HG02623 (cell line): Measurements from ENCODE around the gene USP47.

Source experiments
- ATAC-seq: cut with Tn5 transposase; IDR thresholded peaks from one replicate; pipeline ENCODE4 v1.9.1; 2021; ENCODE audit warnings: moderate library complexity; ENCODE audit not compliant: unreplicated experiment

The USP47 gene

DNA sequence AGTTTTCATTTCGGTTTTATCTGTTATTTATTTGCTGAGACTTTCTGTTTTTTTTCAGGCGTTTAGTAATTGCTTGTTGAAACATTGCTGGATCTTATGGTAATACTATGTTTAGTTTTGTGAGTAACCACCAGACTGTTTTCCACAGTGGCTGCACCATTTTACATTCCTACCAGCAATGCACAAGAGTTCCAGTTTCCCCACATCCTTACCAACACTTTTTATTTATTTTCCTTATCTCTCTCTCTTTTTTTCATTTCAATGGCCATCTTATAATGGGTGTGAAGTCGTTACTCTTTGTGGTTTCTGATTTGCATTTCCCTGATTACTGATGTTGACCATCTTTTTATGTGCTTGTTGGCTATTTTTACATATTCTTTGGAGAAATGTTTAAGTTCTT lies 23.7 kb downstream of the USP47 start:
- ATAC-seq = no peak

DNA sequence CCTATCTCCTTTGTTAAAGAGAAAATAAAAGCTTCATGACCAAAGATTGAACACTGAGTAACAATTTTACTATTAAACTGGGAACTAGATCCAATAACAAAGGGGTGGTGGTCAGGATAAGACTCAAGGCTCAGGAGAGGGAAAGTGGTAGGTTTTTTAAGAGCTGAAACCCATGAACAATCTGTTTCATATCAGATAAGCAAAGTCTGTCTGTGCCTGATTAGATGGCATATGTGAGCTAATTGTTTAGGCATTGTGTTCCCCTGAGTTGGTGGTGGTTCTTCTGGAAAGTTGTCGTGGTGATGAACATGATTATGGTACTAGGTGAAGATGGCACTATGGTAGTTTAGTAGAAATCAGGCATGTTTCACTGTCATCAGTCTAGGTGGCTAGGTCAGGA lies 24.4 kb downstream of the USP47 start:
- ATAC-seq = no peak

DNA sequence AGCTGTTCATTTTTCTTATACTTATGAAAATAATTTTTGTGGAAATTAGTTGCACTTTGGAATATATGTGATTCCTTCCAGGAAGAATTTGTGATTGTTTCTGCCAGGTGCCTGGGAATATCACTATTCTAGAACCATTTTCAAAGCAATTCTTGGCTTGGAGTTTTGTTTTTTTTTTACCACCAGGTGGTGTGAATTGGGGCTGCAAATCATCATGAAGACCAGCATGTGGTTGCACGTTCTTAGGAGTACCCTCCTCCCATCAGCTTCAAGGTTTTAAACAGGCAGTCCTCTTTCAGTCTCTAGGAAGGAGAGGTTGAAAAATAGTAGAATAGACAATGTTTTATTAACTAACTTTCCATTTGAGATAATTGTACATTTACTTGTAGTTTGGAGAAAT lies 25.9 kb downstream of the USP47 start:
- no peak for ATAC-seq

DNA sequence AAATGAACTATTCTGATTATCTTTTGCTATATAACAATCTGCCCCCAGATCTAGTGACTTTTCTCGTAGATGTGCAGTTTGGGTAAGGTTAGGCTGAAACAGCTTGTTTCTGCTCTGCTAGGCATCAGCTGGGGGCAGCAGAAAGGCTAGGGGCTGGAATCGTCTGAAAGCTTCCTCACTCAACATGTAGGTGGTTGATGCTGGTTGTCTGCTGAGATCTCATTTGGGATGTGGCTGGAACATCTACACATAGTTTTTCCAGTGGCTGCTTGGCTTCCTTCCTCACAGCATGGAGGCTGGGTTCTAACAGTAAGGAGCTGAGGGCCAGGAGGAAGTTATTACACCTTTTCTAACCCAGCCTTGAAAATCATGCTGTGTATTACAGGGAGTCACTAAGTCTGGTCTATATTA lies 30.2 kb downstream of the USP47 start:
- ATAC-seq = no peak

DNA sequence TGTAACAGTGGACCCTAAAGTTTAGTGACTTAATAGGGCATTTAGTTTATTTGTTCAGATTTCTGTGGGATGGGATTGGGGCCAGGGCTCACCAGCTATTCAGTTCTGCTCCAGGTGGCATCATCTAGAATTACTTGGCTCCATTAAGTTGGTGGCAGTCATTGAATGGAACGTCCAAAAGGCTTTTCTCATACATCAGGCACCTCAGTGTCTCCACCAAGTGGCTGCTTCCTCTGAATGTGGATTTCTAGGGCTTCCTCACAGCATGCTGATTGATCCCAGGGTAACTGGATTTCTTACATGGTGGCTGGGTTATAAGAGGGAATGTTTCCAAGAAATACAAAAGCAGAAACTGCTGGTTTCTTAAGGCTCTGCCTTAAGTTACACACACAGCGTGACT lies 34.7 kb downstream of the USP47 start:
- ATAC-seq = no peak

DNA sequence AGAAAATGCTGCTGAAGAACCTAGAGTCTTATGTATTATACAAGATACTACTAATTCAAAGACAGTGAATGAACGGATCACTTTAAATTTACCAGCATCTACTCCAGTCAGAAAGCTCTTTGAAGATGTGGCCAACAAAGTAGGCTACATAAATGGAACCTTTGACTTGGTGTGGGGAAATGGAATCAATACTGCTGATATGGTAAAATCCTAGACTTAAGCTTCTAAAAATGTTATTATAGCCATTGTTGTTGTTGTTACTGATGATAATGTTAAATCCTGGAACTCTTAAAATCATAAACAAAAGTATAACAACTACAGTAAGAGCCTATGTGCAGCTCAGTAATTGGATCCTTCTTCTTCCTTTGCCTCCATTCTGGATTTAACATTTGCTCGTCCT lies 38.4 kb downstream of the USP47 start:
- ATAC-seq = no peak

DNA sequence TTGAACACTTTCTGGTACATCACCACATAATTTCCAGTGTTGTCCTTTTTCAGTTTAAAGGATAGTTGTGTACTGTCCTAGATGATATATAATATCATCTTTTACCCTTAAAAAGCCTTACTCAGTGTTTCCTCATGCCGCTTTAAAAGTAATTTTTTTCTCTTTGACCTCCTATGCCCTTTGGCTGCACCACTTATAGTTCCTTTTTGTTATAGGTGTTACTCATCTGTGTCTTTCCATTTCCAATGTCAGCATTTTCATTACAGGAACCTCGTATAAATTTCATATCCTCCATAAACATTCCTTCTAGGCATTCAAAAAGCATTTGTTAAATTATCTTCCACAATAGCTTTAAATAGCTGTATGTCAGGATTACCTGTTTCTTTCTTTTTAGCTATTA lies 40.8 kb downstream of the USP47 start:
- no peak for ATAC-seq

DNA sequence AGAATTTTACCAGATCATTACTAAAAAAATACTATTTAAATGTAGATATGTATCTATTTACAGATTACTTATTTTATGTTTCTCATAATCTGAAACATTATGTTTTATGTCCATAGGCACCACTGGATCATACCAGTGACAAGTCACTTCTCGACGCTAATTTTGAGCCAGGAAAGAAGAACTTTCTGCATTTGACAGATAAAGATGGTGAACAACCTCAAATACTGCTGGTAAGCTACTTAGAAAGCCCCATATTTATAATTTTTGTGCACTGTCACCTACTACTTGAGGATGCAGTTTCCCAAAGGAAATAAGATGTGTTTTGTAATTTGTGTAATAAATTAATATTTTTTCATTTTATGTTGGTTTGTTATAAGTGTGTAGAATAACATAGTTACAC lies 42.6 kb downstream of the USP47 start:
- ATAC-seq = no peak

DNA sequence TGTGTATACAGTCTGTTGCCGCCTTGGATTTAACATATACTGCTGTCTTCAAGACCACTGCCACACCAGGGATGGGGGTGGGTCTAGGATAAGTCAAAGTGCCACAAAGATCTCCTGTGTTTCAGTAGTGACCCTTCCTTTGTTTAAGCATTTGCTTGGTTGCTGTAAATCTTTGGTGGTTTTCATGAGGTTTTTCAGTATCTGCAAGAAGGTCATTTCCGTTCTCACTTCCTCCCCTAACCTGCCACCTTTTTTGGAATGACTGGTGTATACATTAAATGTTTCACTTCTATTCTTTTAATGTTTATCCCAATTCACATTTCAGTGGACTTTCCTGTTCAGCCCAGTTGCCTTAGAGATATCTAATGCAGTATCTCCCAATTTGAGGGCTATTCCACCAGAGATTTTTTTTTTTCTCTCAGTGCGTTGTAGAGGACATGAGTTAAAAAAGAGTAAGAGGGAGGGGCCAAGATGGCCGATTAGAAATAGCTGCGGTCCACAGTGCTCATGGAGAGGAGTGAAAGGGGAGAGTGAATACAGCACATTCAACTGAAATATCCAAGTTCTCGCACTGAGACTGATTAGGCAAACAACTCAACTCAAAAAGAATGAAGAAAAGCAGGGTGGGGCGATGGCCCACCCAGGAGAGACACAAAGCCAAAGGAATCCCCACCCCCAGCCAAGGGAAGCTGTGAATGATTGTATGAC lies 43.2 kb downstream of the USP47 start:
- ATAC-seq = peak; percentile 78

DNA sequence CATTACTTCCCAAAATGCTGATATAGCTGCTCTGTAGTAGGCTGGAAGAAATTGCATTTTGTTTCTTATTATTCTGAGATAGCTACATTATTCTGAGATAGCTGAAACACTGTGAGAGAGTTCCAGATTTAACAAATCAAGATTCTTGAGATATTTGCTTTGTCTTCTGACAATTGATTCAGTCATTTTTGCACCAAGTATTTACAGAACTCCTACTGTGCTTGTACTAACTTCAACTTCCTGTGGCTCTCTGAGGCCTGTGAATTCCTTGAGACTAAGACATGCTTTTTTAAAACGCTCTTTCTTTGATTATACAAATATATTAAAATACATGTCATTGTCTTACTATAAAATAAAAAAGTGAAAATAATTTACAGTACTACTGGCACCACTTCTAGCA lies 52.7 kb downstream of the USP47 start:
- ATAC-seq = no peak

DNA sequence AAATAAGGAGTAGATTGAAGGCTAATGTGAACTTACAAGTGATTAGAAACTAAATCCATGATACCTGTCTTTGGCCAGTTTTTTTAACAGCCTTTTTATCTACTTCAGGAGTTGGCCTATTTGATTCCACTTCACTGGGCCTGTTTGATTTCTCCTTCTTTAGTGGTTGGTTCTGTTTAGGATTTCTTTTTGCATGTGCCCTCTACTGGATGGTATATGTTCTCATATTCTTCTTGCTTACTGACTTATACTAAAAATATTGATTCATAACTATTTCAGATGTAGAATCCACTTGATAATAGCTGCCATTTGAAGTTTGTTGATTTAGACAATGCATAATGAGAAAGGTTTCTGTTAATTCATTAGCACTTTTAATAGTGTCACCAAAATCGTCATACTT lies 53.9 kb downstream of the USP47 start:
- ATAC-seq = no peak

DNA sequence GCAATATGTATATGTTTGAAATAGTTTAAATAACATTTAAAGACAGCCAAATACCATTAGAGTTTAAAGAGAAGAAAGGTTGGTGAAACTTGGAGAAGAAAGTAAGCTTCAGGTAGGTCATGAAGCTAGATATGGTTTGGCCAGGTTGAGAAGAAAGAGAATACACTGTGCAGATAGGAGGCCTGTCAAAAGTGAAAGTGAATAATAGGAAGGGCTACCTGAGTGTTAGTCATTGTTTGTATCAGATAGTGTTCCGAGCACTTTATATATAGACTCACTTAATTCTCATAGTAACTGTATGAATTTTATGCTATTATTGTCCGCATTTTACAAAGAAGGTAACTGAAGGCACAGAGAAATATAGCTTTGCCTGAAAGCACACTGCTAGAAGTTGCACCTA lies 56.9 kb downstream of the USP47 start:
- no peak for ATAC-seq

DNA sequence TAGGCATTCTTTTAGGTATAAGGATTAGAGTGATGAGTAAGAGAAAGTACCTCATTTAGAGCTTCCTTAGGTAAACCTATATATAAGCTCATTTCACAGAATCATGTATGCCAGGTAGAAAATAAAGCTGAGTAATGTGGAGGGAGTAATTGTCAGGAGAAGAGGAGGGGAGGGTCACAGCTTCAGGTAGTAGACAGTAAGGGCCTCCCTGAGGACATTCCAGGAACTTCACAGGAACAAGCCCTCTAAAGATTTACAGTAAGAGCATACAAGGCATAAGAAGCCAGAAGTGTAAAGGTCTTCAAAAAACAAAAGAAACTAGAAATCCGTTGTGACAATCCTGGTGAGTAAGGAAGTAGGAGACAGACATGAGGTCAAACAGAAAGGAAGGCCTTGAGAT lies 57.6 kb downstream of the USP47 start:
- ATAC-seq = no peak

DNA sequence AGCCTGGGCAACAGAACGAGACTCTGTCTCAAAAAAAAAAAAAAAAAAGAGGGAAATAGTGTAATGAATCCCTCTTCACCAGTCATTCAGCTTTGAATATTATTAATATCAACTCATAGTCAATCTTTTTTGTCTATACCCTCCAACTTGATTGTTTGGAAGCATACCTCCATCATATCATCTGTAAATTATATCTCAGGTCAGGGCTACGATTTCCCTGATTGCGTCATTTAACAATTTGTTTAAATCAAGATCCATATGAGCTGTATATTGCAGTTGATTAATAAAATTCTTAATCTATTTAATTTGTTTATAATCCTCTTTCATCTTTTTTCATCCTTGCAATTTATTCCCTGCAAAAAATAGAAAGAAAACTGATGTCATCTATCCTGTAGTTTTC lies 60.2 kb downstream of the USP47 start:
- ATAC-seq = no peak

DNA sequence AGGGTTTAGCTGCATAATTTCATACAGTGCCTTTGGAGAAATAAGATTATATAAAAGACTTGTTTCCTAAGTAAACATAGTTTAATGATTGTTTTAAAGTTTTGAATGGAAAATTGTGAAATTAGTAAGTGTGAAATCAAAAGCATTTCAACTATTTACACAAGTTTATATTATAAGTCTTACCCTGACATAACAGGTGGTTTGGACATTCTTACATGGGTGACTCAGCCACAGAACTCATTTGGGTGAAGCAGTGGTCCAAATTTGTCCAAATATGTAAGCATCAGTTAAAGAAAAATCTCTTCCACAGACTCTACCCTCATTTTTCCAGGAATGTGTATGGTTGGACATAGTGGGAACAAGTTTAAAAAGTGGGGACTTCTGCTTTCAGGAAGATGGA lies 68.0 kb downstream of the USP47 start:
- ATAC-seq = no peak

DNA sequence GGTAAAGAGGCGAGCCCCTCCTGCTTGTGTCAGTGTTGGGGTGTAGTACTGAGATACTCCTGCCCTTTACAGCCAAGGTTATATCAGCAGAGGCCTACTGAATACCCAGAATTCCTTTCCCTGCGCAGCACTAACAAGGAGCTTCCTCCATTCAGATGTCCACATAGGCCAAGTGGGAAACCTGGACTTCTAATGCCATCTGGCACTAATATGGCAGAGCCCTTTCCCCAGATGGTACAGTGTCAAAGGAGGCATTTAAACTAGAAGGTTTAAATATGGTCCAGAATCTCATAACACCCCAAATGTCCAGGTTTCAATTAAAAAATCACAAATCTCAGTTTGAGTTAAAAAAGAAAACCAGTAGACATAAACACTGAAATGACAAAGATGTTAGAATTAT lies 68.8 kb downstream of the USP47 start:
- ATAC-seq = no peak

DNA sequence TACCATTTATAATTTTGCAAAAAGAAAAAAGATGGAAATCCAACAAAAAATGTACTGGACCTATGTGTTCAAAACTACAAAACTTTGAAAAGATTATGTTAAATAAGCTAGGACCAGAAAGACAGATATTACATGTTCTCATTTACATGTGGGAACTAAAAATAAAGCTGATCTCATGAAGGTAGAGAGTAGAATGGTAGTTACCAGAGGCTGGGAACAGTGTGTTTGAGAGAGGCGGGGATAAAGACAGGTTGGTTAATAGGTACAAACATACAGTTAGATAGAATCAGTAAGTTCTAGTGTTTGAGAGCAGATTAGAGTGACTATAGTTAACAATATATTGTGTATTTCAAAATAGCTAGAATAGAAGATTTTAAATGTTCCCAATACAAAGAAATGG lies 71.6 kb downstream of the USP47 start:
- ATAC-seq = no peak

DNA sequence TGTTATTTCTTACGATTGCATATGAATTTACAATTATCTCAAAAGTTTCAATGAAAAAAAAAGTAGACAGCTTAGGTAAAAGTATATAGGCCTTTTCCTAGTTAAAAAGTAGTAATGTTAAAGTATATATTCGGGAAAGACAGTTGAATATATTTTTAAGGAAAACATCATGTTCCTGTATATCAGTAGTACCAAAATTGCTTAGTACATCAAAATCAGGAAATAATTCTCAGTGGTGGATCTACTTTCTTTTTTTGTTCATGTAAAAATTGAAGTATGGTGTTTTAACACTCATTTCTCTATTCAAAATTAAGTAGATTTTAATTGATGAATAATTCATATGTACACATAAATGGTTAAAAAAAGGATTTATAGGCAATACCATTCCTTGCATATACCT lies 73.9 kb downstream of the USP47 start:
- no peak for ATAC-seq

DNA sequence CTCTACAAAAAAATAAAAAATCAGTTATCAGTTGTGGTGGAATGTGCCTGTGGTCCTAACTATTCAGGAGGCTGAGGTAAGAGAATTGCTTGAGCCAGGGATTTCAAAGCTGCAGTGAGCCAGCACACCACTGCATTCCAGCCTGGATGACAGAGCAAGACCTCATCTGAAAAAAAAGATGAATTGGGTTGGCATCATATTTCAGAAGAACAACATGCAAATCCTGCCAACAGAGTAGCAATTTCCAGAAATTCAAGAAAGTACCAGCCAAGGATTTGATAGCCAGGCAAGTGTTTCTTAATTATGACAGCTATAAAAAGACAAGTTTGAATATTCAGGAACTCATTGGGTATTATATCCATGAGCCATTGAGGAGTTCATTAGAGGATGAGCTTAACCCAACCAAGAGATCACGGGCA lies 75.2 kb downstream of the USP47 start:
- no peak for ATAC-seq

DNA sequence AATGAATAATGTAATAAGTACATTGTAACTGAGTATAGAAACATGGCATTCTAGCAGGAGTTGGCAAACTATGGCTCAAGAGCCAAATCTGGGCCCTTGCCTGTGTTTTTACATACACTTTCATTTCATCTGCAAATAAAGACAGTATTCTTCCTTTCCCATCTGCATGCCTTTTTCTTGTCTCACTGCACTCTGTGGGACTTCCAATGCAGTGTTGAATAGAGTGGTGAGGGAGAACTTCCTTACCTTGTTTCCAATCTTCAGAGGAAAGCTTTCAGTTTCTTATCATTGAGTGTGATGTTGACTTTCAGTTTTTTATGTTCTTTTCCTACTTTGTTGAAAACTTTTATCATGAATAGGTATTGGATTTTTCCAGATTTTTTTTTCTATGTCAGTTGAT lies 82.1 kb downstream of the USP47 start:
- no peak for ATAC-seq

DNA sequence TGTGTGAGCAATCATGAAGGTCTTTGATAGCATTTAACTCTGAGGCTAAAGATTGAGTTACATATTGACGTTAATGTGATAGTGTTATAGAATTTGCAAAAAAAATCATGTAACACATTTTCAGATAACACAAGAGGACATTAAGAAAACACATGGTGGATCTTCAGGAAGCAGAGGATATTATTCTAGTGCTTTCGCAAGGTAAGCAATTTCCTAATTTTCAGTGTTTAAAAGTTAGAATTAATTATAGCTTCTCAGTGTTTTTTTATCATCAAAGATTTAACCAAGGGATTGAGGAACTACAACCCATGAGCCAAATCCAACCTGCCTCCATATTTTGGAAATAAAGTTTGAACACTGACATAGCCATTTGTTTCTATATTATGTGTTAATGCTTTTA lies 88.1 kb downstream of the USP47 start:
- ATAC-seq = no peak

DNA sequence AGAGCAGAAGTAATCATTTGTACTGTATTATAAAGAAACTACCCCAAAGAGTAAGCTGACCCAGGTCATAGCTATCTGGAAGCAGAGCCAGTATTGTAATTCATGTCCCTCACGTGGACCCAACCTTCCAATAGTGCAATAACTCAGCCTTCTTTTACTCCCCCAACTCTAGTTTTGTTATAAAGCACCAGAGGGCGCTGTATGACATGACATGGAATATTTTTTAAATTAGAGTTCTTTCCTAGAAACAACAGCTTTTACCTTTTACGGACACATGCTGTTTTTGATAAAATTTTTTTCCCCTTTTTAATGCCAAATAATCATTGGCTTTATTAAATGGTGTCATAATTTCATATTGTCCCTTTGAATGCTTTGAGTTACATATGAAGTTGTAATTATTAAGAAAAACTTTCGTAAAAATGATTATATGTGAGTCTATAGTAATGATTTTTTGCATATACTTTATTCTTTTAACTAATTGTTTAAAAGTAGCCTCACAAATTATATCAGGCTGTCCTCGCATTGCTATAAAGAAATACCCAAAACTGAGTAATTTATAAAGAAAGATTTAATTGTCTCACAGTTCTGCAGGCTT lies 89.8 kb downstream of the USP47 start:
- no peak for ATAC-seq

DNA sequence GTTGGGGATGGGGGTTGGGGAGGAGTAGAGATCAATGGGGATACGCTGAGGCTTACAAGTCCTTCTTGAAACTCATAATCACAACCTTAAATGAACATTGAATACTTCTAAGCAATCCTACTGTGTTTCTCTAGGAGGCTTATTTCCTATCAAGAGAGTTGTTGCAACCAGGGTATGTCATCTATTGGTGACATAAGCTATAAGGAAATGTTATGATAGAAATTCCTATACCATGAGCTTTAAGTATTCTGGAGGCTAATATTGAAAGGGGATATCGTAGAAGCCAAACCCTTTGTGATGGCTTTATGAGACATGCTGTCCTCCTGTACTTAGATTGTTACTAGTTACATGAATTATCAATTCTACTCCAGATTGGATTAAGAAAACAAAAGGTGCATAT lies 93.8 kb downstream of the USP47 start:
- ATAC-seq = no peak
